Measurements from ENCODE around the gene RAD51B. TPM values are rescaled to one million over a fixed set of nuclear protein-coding genes. Genes with fewer than 3 reads are reported as not detected.

The RAD51B gene
- total and polyA plus RNA-seq, 2 of the 13 experiments (the other 11 are each of a cell fraction or from before 2014, with no cell fraction given) = 7.0 to 9.5 TPM

- ChIA-PET CTCF (ENCODE audit: low intra/inter-chr PET ratio, low total read pairs) (no interaction called here), POLR2A (no interaction called here)
- no peaks in the 10 kb centered on the region for H3K27me3 ChIP-seq (ENCODE audit: control insufficient read depth in 1 of 2, insufficient read depth in 2 of 2, low read length in 2 of 2)
- ATAC-seq = no peak
- no peaks in the 10 kb centered on the region for H3K36me3 ChIP-seq (replicated peaks in 1 of 2; ENCODE audit: control insufficient read depth in 1 of 2, insufficient read depth in 2 of 2, low read length in 2 of 2)
- no peak for TF ChIP-seq GFI1 (CRISPR knock-in tag; IDR thresholded peaks at IDR 0.05; ENCODE audit: borderline replicate concordance)
- no peak for TF ChIP-seq ARID5B (CRISPR knock-in tag; IDR thresholded peaks at IDR 0.05)
- no peak for TF ChIP-seq ZSCAN9 (CRISPR knock-in tag; IDR thresholded peaks at IDR 0.05; ENCODE audit: borderline replicate concordance)
- TF ChIP-seq TSC22D2 (CRISPR knock-in tag; IDR thresholded peaks at IDR 0.05; ENCODE audit: borderline replicate concordance) = no peak
- TF ChIP-seq SP1 (IDR thresholded peaks at IDR 0.05) = no peak
- TF ChIP-seq SP1 (CRISPR knock-in tag; IDR thresholded peaks at IDR 0.05) = no peak
- TF ChIP-seq, protein P1, sequence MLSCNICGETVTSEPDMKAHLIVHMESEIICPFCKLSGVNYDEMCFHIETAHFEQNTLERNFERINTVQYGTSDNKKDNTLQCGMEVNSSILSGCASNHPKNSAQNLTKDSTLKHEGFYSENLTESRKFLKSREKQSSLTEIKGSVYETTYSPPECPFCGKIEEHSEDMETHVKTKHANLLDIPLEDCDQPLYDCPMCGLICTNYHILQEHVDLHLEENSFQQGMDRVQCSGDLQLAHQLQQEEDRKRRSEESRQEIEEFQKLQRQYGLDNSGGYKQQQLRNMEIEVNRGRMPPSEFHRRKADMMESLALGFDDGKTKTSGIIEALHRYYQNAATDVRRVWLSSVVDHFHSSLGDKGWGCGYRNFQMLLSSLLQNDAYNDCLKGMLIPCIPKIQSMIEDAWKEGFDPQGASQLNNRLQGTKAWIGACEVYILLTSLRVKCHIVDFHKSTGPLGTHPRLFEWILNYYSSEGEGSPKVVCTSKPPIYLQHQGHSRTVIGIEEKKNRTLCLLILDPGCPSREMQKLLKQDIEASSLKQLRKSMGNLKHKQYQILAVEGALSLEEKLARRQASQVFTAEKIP (CRISPR knock-in tag; IDR thresholded peaks at IDR 0.05; ENCODE audit: borderline replicate concordance) = no peak
- TF ChIP-seq PAX8 (CRISPR knock-in tag; IDR thresholded peaks at IDR 0.05; ENCODE audit: borderline replicate concordance) = no peak
- no peak for TF ChIP-seq HNRNPUL1 (IDR thresholded peaks at IDR 0.05; ENCODE audit: low read depth, low read length)
- TF ChIP-seq ZNF550 (CRISPR knock-in tag; IDR thresholded peaks at IDR 0.05; ENCODE audit: borderline replicate concordance) = no peak
- TF ChIP-seq MIXL1 (CRISPR knock-in tag; IDR thresholded peaks at IDR 0.05) = no peak
- no peak for TF ChIP-seq CCAR2 (optimal IDR thresholded peaks at IDR 0.05; ENCODE audit: low read depth, low read length)
- no peak for TF ChIP-seq LRRFIP1 (CRISPR knock-in tag; conservative IDR thresholded peaks at IDR 0.05)
- no peak for TF ChIP-seq TARDBP (CRISPR knock-in tag; IDR thresholded peaks at IDR 0.05)
- no peak for TF ChIP-seq ZNF766 (CRISPR knock-in tag; IDR thresholded peaks at IDR 0.05; ENCODE audit: borderline replicate concordance)
- TF ChIP-seq ZNF256 (CRISPR knock-in tag; conservative IDR thresholded peaks at IDR 0.05) = no peak
- no peak for TF ChIP-seq ZEB1 (IDR thresholded peaks at IDR 0.05; ENCODE audit: insufficient replicate concordance, low read depth)
- no peak for TF ChIP-seq TCF7 (IDR thresholded peaks at IDR 0.05; ENCODE audit: low read depth)
- no peak for TF ChIP-seq NFRKB (IDR thresholded peaks at IDR 0.05)
- no peak for TF ChIP-seq BHLHE40 (IDR thresholded peaks at IDR 0.05; ENCODE audit: low read length)
- WGBS (ENCODE audit: low lambda C conversion rate) = 100% methylated on average over 1 of the region's 2 CpGs
- no peaks in the 10 kb centered on the region for H3K79me2 ChIP-seq (ENCODE audit: insufficient read depth, low read length)
- no peak overlapping the region for H2AFZ ChIP-seq (ENCODE audit: low read length)
- no peak overlapping the region for H3K27ac ChIP-seq (ENCODE audit: extremely low read length, insufficient read depth, low read length)
- no peaks in the 10 kb centered on the region for H4K20me1 ChIP-seq (ENCODE audit: insufficient read depth, low read length)
- H3K4me2 ChIP-seq (ENCODE audit: low read depth, low read length) = no peak overlapping the region
- FAIRE-seq = no peak
- no TSS peak for BruUV-seq (replicated peaks)
- H3K4me1 ChIP-seq (ENCODE audit: insufficient read depth, low read length) = peaks cover 16% of the 10 kb centered on the region
- H3K9ac ChIP-seq (ENCODE audit: insufficient read depth, low read depth, low read length) = no peak overlapping the region
- H3K4me3 ChIP-seq (replicated peaks in 1 of 3; ENCODE audit: insufficient read depth in 1 of 3, low read depth in 2 of 3, low read length in 3 of 3) = no peak overlapping the region
- no peaks in the 10 kb centered on the region for H3K9me3 ChIP-seq (ENCODE audit: low read length)
- DNase-seq (ENCODE audit: low spot score) = no peak
- in situ Hi-C loops (cut with HindIII; ENCODE audit: extremely low pct_ligation_motif_present, low pct_unique_long_range_greater_than_20kb) = no loop called here
- intact Hi-C loops (cut with micrococcal nuclease; ENCODE audit: unreplicated experiment) = no loop called here
These were observed 578.8 kb downstream of the RAD51B start for GRCh38 chr14:68398370-68398769.

All from HepG2 (cell line).